Omental fat pad (tissue), 4 donors: ENCODE measurements around the gene IL1RAPL2. TPM values are rescaled to one million over a fixed set of nuclear protein-coding genes. Genes with fewer than 3 reads are reported as not detected.

ENCODE experiments used
- ATAC-seq: fragments of 150-250 bp; one replicate; pipeline ENCODE4 v1.9.1; 2016; ENCODE audit warnings: mild to moderate bottlenecking, moderate library complexity; ENCODE audit not compliant: low FRiP score
- DNase-seq: peaks from one replicate; pipeline ENCODE4 v3.0.0-alpha.2; 2019; ENCODE audit warnings: low spot score
- CTCF ChIP-seq, 3 donors: fragments of 450-650 bp; IDR thresholded peaks; one replicate each; pipeline ENCODE4 v1.5.1; 2016 to 2017; ENCODE audit warnings: antibody characterized with exemption in 3 of 3, mild to moderate bottlenecking in 3 of 3, moderate library complexity in 2 of 3
- total RNA-seq, 4 donors: library from RNA; depleted of rRNA; stranded (reverse); fragments of >200 nt; gene quantifications; one replicate each; pipeline ENCODE4 v1.1.0, GENCODE V29; 2016

IL1RAPL2 gene
- total RNA-seq, 4 donors from 2014 or later, result 0.09 TPM; not detected in 3

GRCh38 chrX:104935581-104935980, 369.6 kb downstream of the IL1RAPL2 start:
- ATAC-seq, result no peak
- no peak for TF ChIP-seq CTCF (IDR thresholded peaks at IDR 0.05)
- no peak for DNase-seq

- no peak for ATAC-seq
- no peak for TF ChIP-seq CTCF (IDR thresholded peaks at IDR 0.05)
- no peak for DNase-seq
Measured at GRCh38 chrX:104953251-104953650, 387.3 kb downstream of the IL1RAPL2 start.

GRCh38 chrX:104961926-104962325, 395.9 kb downstream of the IL1RAPL2 start:
- DNase-seq (no peak), ATAC-seq (no peak)
- TF ChIP-seq CTCF (IDR thresholded peaks at IDR 0.05), result no peak

- DNase-seq (no peak), ATAC-seq (no peak)
- no peak for TF ChIP-seq CTCF (IDR thresholded peaks at IDR 0.05)
Measured at GRCh38 chrX:104968241-104968640, 402.2 kb downstream of the IL1RAPL2 start.

- no peak for ATAC-seq
- TF ChIP-seq CTCF (IDR thresholded peaks at IDR 0.05), result no peak
Measured at GRCh38 chrX:104972737-104973136, 406.7 kb downstream of the IL1RAPL2 start.

GRCh38 chrX:104987063-104987462, 421.1 kb downstream of the IL1RAPL2 start:
- ATAC-seq (no peak), DNase-seq (no peak)
- TF ChIP-seq CTCF (IDR thresholded peaks at IDR 0.05), result no peak

More at GRCh38 chrX:104972737-104973136, 406.7 kb downstream of the IL1RAPL2 start:
- DNase-seq, result no peak

- no peak for TF ChIP-seq CTCF (IDR thresholded peaks at IDR 0.05)
- DNase-seq, result no peak
- no peak for ATAC-seq
Measured at GRCh38 chrX:104988038-104988437, 422.0 kb downstream of the IL1RAPL2 start.
